Neural progenitor cell (in vitro differentiated cells): ENCODE results near the gene EFNA5. TPM values are rescaled to one million over a fixed set of nuclear protein-coding genes. Genes with fewer than 3 reads are reported as not detected.

Source experiments
- DNase-seq: peaks from one replicate; pipeline ENCODE4 v3.0.0-alpha.2; 2016; ENCODE audit warnings: low spot score
- H2AFZ ChIP-seq: fragments of 200-600 bp; sonication (generic); replicated peaks from 2 replicates; pipeline ENCODE4 v1.6.1; 2016; ENCODE audit warnings: antibody characterized with exemption
- H3F3A ChIP-seq: fragments of 200-600 bp; sonication (generic); 2 replicates; pipeline ENCODE4 v1.6.1; 2016; ENCODE audit warnings: antibody characterized with exemption, low read depth
- H3K27ac ChIP-seq: fragments of 200-600 bp; sonication (generic); 2 replicates; pipeline ENCODE4 v1.5.1; 2016; ENCODE audit warnings: mild to moderate bottlenecking
- H3K27me3 ChIP-seq: fragments of 200-600 bp; sonication (generic); 2 replicates; pipeline ENCODE4 v1.6.1; 2016; ENCODE audit warnings: mild to moderate bottlenecking, moderate library complexity
- H3K36me3 ChIP-seq: fragments of 200-600 bp; sonication (generic); 2 replicates; pipeline ENCODE4 v1.5.1; 2016
- H3K4me1 ChIP-seq: fragments of 200-600 bp; sonication (generic); 2 replicates; pipeline ENCODE4 v1.6.1; 2016; ENCODE audit warnings: mixed run types
- H3K4me2 ChIP-seq: fragments of 200-600 bp; sonication (generic); 2 replicates; pipeline ENCODE4 v1.6.1; 2016
- H3K4me3 ChIP-seq: fragments of 200-600 bp; sonication (generic); 2 replicates; pipeline ENCODE4 v1.5.1; 2016
- H3K79me2 ChIP-seq: fragments of 200-600 bp; sonication (generic); 2 replicates; pipeline ENCODE4 v1.6.1; 2016; ENCODE audit warnings: low read depth
- H3K9ac ChIP-seq: fragments of 200-600 bp; sonication (generic); 2 replicates; pipeline ENCODE4 v1.6.1; 2016
- H3K9me3 ChIP-seq: fragments of 200-600 bp; sonication (generic); 2 replicates; pipeline ENCODE4 v1.5.1; 2016; ENCODE audit warnings: low read depth
- H4K20me1 ChIP-seq: fragments of 200-600 bp; sonication (generic); 2 replicates; pipeline ENCODE4 v1.6.1; 2016; ENCODE audit warnings: low read depth
- H3K27ac Mint-ChIP-seq: 3 replicates; pipeline ENCODE4 v1.8.0; 2021; ENCODE audit warnings: mixed read lengths
- H3K27me3 Mint-ChIP-seq: 2 replicates; pipeline ENCODE4 v1.8.0; 2022; ENCODE audit warnings: low read depth, mild to moderate bottlenecking, inconsistent platforms, moderate library complexity, mixed read lengths; ENCODE audit not compliant: insufficient read depth
- H3K36me3 Mint-ChIP-seq: 3 replicates; pipeline ENCODE4 v1.8.0; 2021; ENCODE audit warnings: mixed read lengths
- H3K4me1 Mint-ChIP-seq: 3 replicates; pipeline ENCODE4 v1.8.0; 2021; ENCODE audit warnings: mixed read lengths
- H3K4me3 Mint-ChIP-seq: 3 replicates; pipeline ENCODE4 v1.8.0; 2021; ENCODE audit warnings: mild to moderate bottlenecking, moderate library complexity, mixed read lengths
- H3K9me3 Mint-ChIP-seq: 3 replicates; pipeline ENCODE4 v1.8.0; 2020; ENCODE audit warnings: mixed read lengths
- EZH2 ChIP-seq: fragments of 200-600 bp; sonication (generic); IDR thresholded peaks from 2 replicates; pipeline ENCODE4 v1.6.1; 2017; ENCODE audit warnings: antibody characterized with exemption, mild to moderate bottlenecking, moderate library complexity
- EZH2phosphoT487 ChIP-seq: fragments of 200-600 bp; sonication (generic); IDR thresholded peaks from 2 replicates; pipeline ENCODE4 v1.6.1; 2017; ENCODE audit warnings: antibody characterized with exemption
- total RNA-seq: library from RNA; depleted of rRNA; stranded (reverse); fragments of >200 nt; gene quantifications from 2 replicates; pipeline ENCODE4 v1.2.3, GENCODE V29; 2015; ENCODE audit warnings: low replicate concordance
- TF ChIP-seq, protein P1 (sequence below): fragments of 200-600 bp; sonication (generic); IDR thresholded peaks from 2 replicates; pipeline ENCODE4 v1.5.1; 2017; ENCODE audit warnings: antibody characterized with exemption, mild to moderate bottlenecking

EFNA5 gene
- total RNA-seq, 1 donor from 2014 or later: 105 TPM

DNA sequence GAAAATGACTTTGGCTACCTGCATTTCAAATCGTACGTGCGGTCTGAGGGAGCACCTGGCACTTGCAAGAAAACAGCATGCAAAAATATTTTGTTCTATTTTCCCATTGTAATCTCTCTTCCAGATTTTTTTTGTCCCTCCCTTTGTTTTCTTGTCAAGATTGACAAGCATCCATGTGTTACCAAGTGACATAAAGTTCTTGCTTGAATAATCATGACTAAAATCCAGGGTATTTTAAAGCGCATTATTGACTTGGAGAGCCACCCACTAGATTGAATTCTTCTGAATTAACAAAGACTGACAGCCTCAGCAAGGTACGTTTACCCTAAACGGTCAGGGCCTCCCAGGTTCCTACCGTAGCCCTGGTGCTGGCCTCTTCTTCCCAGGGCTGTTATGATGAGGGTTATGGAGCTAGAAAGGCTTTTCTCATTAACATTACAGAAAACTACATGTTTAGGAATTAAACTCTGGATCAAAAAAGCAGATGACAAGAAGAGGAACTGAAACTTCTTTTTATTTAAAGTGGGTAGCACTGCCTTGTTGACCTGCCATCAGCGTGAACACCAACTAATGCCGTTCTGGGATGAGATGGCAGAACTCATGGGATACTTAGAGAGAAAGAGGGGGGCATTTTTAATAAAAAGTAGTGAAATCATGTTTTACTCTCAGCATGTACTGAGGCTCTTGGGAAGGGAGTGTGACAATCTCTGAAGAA is 297.0 kb downstream of the EFNA5 start:
- H3K9ac ChIP-seq: no peak overlapping the region
- TF ChIP-seq EZH2phosphoT487: no peak
- TF ChIP-seq EZH2: no peak
- TF ChIP-seq, protein P1, sequence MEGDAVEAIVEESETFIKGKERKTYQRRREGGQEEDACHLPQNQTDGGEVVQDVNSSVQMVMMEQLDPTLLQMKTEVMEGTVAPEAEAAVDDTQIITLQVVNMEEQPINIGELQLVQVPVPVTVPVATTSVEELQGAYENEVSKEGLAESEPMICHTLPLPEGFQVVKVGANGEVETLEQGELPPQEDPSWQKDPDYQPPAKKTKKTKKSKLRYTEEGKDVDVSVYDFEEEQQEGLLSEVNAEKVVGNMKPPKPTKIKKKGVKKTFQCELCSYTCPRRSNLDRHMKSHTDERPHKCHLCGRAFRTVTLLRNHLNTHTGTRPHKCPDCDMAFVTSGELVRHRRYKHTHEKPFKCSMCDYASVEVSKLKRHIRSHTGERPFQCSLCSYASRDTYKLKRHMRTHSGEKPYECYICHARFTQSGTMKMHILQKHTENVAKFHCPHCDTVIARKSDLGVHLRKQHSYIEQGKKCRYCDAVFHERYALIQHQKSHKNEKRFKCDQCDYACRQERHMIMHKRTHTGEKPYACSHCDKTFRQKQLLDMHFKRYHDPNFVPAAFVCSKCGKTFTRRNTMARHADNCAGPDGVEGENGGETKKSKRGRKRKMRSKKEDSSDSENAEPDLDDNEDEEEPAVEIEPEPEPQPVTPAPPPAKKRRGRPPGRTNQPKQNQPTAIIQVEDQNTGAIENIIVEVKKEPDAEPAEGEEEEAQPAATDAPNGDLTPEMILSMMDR: no peak
- no peaks in the 10 kb centered on the region for H3K27me3 ChIP-seq
- peaks cover 52% of the 10 kb centered on the region for H4K20me1 ChIP-seq
- Mint-ChIP-seq H3K27me3 (no peaks in the 10 kb centered on the region), H3K36me3 (peaks cover 11% of the 10 kb centered on the region), H3K4me3 (no peak overlapping the region), H3K27ac (peak overlapping the region; percentile 89), H3K4me1 (peaks cover 52% of the 10 kb centered on the region), H3K9me3 (no peaks in the 10 kb centered on the region)
- no peaks in the 10 kb centered on the region for H3K36me3 ChIP-seq
- peaks cover 44% of the 10 kb centered on the region for H3K4me1 ChIP-seq
- no peaks in the 10 kb centered on the region for H3K79me2 ChIP-seq
- peaks cover 60% of the 10 kb centered on the region for H3F3A ChIP-seq
- no peak overlapping the region for H3K4me3 ChIP-seq
- no peak for DNase-seq
- peak overlapping the region; percentile 3 for H3K4me2 ChIP-seq
- H3K27ac ChIP-seq: peak overlapping the region; percentile 8
- no peak overlapping the region for H2AFZ ChIP-seq
- H3K9me3 ChIP-seq: no peaks in the 10 kb centered on the region

DNA sequence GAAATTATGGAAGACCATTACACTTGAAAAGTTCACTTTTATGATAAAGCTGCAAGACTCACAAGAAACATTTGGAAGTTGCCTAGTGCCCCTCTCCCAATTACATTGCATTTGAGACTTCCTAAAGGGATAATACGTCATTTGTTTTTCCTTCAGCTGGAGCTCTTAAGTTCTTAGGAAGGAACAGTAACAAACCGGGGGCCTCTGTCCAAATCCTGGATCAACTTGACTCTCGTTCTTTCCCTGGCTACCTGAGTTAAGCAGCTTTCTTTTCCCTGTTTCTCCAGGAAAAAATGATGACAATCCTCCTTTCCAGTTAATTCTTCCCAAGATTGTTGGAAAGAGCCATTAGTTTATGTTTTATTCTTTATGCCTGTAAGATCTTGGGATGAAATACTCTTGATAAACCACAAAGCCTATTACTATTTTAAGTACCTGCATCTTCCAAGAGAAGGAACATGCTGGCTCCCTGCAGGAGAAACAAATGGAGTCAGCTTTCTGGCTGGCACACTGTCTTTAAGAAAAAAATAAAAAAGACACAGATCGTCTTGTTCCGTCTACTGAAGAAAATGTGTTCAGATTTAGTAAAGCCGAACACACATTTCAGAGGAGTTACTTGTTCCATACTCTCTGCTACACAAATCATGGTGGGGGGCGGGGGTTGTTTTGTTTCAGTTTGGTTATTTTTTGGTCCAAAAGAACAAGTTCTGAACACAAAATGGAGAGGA is 297.9 kb downstream of the EFNA5 start:
- no peak overlapping the region for H3K9ac ChIP-seq
- H2AFZ ChIP-seq: no peak overlapping the region
- H3K4me1 ChIP-seq: peaks cover 45% of the 10 kb centered on the region
- DNase-seq: no peak
- H3K4me3 Mint-ChIP-seq: no peak overlapping the region
- H3K27ac Mint-ChIP-seq: peak overlapping the region; percentile 24
- peaks cover 7% of the 10 kb centered on the region for H3K36me3 Mint-ChIP-seq
- peak overlapping the region; percentile 8 for H3K27ac ChIP-seq
- H3K4me1 Mint-ChIP-seq: peaks cover 55% of the 10 kb centered on the region
- H3K36me3 ChIP-seq: no peaks in the 10 kb centered on the region
- H3F3A ChIP-seq: peaks cover 62% of the 10 kb centered on the region
- no peaks in the 10 kb centered on the region for H3K9me3 Mint-ChIP-seq
- no peaks in the 10 kb centered on the region for H3K79me2 ChIP-seq
- H3K27me3 Mint-ChIP-seq: no peaks in the 10 kb centered on the region
- H4K20me1 ChIP-seq: peaks cover 53% of the 10 kb centered on the region
- TF ChIP-seq EZH2 (no peak), EZH2phosphoT487 (no peak)
- TF ChIP-seq, protein P1: no peak
- H3K4me3 ChIP-seq: no peak overlapping the region
- H3K27me3 ChIP-seq: no peaks in the 10 kb centered on the region
- H3K9me3 ChIP-seq: no peaks in the 10 kb centered on the region
- H3K4me2 ChIP-seq: peak overlapping the region; percentile 8

DNA sequence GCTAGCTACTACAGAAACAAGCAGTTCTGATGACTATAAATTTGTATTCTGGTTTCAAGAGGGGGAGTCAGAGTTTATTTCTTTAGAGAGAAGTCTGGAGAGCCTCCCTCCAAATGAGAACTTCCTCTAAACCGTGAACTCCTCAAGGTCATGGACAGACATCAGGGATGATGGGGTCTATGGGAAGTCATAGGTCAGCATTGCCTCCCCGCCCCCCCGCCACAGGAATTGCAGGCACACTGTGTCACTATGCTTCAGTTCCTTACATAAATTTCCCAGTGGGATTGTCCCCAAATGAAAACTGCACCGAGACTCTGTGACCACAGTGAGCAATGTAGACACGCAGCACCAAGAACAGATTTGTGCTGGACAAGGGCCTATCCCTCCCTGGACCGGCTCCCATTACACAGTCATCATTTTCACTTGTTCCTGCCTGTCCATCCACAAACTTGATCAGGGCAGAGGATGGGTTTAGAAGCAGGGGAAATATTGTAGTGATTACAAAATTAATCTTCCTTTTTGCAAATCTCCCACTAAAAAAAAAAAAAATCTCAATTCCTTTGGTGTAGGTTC is 300.3 kb downstream of the EFNA5 start:
- no peak for DNase-seq
- Histone ChIP-seq H4K20me1 (peaks cover 41% of the 10 kb centered on the region), H3K9me3 (no peaks in the 10 kb centered on the region), H3K27me3 (no peaks in the 10 kb centered on the region), H3K27ac (no peak overlapping the region), H3K79me2 (no peaks in the 10 kb centered on the region), H3F3A (peaks cover 50% of the 10 kb centered on the region), H3K4me2 (no peak overlapping the region), H3K36me3 (no peaks in the 10 kb centered on the region), H3K4me3 (no peak overlapping the region), H2AFZ (no peak overlapping the region), H3K9ac (no peak overlapping the region), H3K4me1 (peaks cover 62% of the 10 kb centered on the region)
- H3K27me3 Mint-ChIP-seq: peaks cover 2% of the 10 kb centered on the region
- TF ChIP-seq EZH2 (no peak), EZH2phosphoT487 (no peak)
- TF ChIP-seq, protein P1: no peak
- peaks cover 63% of the 10 kb centered on the region for H3K4me1 Mint-ChIP-seq
- H3K36me3 Mint-ChIP-seq: no peaks in the 10 kb centered on the region
- peak overlapping the region; percentile 61 for H3K27ac Mint-ChIP-seq
- H3K4me3 Mint-ChIP-seq: no peak overlapping the region
- H3K9me3 Mint-ChIP-seq: no peaks in the 10 kb centered on the region
